WTC11 (cell line): ENCODE results near the gene PLEKHA5.

Experiments
- JUN ChIP-seq: sonication (generic); formaldehyde crosslinking; IDR thresholded peaks from 2 replicates; pipeline ENCODE4 v1.8.0; 2023; ENCODE audit warnings: mild to moderate bottlenecking, missing genetic modification reagents
- TF ChIP-seq, protein P1 (sequence below): sonication (generic); formaldehyde crosslinking; IDR thresholded peaks from 2 replicates; pipeline ENCODE4 v1.8.1; 2023; ENCODE audit warnings: mild to moderate bottlenecking, missing genetic modification reagents, moderate library complexity
- TF ChIP-seq, protein P2 (sequence below): sonication (generic); formaldehyde crosslinking; conservative IDR thresholded peaks from 2 replicates; pipeline ENCODE4 v1.8.1; 2022; ENCODE audit warnings: mild to moderate bottlenecking, missing genetic modification reagents

DNA sequence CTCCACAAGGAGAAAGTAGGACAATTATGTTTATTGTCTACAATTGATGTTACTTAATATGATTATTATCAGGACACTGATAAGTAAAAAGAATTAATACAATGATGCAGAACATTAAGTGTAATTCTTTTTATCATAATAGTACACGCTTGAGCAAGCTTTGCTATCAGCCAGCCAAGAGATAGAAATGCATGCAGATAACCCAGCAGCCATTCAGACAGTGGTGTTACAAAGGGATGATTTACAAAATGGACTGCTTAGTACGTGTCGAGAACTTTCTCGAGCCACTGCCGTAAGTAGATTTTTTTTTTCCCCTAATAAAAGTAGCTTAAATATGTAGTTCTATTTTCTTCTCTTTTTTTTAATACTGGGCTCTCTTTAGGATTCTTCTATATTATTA is 192.8 kb downstream of the PLEKHA5 start:
- TF ChIP-seq JUN (CRISPR knock-in tag) = no peak
- TF ChIP-seq, protein P1, sequence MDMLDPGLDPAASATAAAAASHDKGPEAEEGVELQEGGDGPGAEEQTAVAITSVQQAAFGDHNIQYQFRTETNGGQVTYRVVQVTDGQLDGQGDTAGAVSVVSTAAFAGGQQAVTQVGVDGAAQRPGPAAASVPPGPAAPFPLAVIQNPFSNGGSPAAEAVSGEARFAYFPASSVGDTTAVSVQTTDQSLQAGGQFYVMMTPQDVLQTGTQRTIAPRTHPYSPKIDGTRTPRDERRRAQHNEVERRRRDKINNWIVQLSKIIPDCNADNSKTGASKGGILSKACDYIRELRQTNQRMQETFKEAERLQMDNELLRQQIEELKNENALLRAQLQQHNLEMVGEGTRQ = no peak
- TF ChIP-seq, protein P2, sequence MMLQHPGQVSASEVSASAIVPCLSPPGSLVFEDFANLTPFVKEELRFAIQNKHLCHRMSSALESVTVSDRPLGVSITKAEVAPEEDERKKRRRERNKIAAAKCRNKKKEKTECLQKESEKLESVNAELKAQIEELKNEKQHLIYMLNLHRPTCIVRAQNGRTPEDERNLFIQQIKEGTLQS = no peak
